PC-3 (cell line): Measurements from ENCODE around the gene CAMSAP1. TPM values are rescaled to one million over a fixed set of nuclear protein-coding genes. Genes with fewer than 3 reads are reported as not detected.

Experiments used
- ATAC-seq: fragments of 200-7000 bp; cut with Tn5 transposase; 2 replicates; pipeline ENCODE4 v1.9.1; 2020; ENCODE audit warnings: mild to moderate bottlenecking, moderate library complexity
- BruUV-seq: library from RNA; stranded (reverse); fragments of 400-500 nt; replicated peaks from 2 replicates; lab custom pipeline; 2021; lab: Mats Ljungman, UMichigan
- CTCF ChIA-PET: fragments of 300-600 bp; sonication (Branson Sonifier 250); formaldehyde crosslinking; loops from one replicate; lab custom pipeline; 2022; ENCODE audit warnings: antibody characterized with exemption; lab: Charles Lee
- POLR2A ChIA-PET: fragments of 300-600 bp; sonication (Branson Sonifier 250); formaldehyde crosslinking; loops from one replicate; lab custom pipeline; 2022; ENCODE audit warnings: antibody characterized with exemption; ENCODE audit not compliant: unreplicated experiment; lab: Charles Lee
- DNase-seq: peaks from one replicate; pipeline ENCODE4 v3.0.0-alpha.2; 2015
- H2AFZ ChIP-seq: fragments of 300-600 bp; sonication (generic); 2 replicates; pipeline ENCODE4 v1.6.0; 2016; ENCODE audit warnings: antibody characterized with exemption, low read length
- H3F3A ChIP-seq: fragments of 300-600 bp; sonication (generic); one replicate; pipeline ENCODE4 v1.6.0; 2017; ENCODE audit warnings: antibody characterized with exemption, low read length, control low read depth, mild to moderate bottlenecking; ENCODE audit not compliant: unreplicated experiment
- H3K27ac ChIP-seq: fragments of 300-600 bp; sonication (generic); 2 replicates; pipeline ENCODE4 v1.5.1; 2016; ENCODE audit warnings: mild to moderate bottlenecking, low read length
- H3K27me3 ChIP-seq: fragments of 300-600 bp; sonication (generic); 2 replicates; pipeline ENCODE4 v1.6.1; 2016; ENCODE audit warnings: low read length, mixed read lengths
- H3K36me3 ChIP-seq: fragments of 300-600 bp; sonication (generic); 2 replicates; pipeline ENCODE4 v1.6.1; 2016; ENCODE audit warnings: low read depth, mixed run types, low read length, mixed read lengths
- H3K4me1 ChIP-seq: fragments of 300-600 bp; sonication (generic); 2 replicates; pipeline ENCODE4 v1.5.1; 2016; ENCODE audit warnings: low read length; ENCODE audit not compliant: insufficient read depth
- H3K4me2 ChIP-seq: fragments of 300-600 bp; sonication (generic); 2 replicates; pipeline ENCODE4 v1.6.0; 2016; ENCODE audit warnings: low read length
- H3K4me3 ChIP-seq: fragments of 300-600 bp; sonication (generic); 2 replicates; pipeline ENCODE4 v1.5.1; 2016; ENCODE audit warnings: mild to moderate bottlenecking, low read length, mixed read lengths
- H3K79me2 ChIP-seq: fragments of 300-600 bp; sonication (generic); 2 replicates; pipeline ENCODE4 v1.6.1; 2017; ENCODE audit warnings: low read length, mixed read lengths
- H3K9ac ChIP-seq: fragments of 300-600 bp; sonication (generic); 2 replicates; pipeline ENCODE4 v1.6.0; 2016; ENCODE audit warnings: mild to moderate bottlenecking, low read length
- H3K9me2 ChIP-seq: fragments of 300-600 bp; sonication (generic); replicated peaks from 2 replicates; pipeline ENCODE4 v1.6.1; 2016; ENCODE audit warnings: mixed run types, low read length, mixed read lengths
- H3K9me3 ChIP-seq: fragments of 300-600 bp; sonication (generic); 2 replicates; pipeline ENCODE4 v1.6.1; 2016; ENCODE audit warnings: low read length, mixed read lengths
- H4K20me1 ChIP-seq: fragments of 300-600 bp; sonication (generic); 2 replicates; pipeline ENCODE4 v1.6.1; 2016; ENCODE audit warnings: low read length, mixed read lengths
- CTCF ChIP-seq: fragments of 300-600 bp; sonication (generic); conservative IDR thresholded peaks from 2 replicates; pipeline ENCODE4 v1.5.1; 2017; ENCODE audit warnings: antibody characterized with exemption, low read depth, mild to moderate bottlenecking, low read length
- EZH2 ChIP-seq: fragments of 300-600 bp; sonication (generic); IDR thresholded peaks from one replicate; pipeline ENCODE4 v1.6.1; 2017; ENCODE audit warnings: antibody characterized with exemption, mild to moderate bottlenecking, low read length; ENCODE audit not compliant: unreplicated experiment
- EZH2phosphoT487 ChIP-seq: fragments of 300-600 bp; sonication (generic); IDR thresholded peaks from 2 replicates; pipeline ENCODE4 v1.6.1; 2018; ENCODE audit warnings: mild to moderate bottlenecking, antibody characterized with exemption, low read length, borderline replicate concordance
- intact Hi-C: fragments of 100-400 bp; cut with micrococcal nuclease; formaldehyde crosslinking; loops from 2 replicates; pipeline ENCODE4 v1.9.0; 2023
- total RNA-seq: library from RNA; depleted of rRNA; stranded (reverse); fragments of >200 nt; gene quantifications from 2 replicates; pipeline ENCODE4 v1.2.3, GENCODE V29; 2014

The CAMSAP1 gene
- total RNA-seq, 1 experiment from 2014 or later, result 16.4 TPM

GRCh38 chr9:135818718-135819475 lies 88.4 kb downstream of the CAMSAP1 start:
- intact Hi-C loops, result no loop called here

GRCh38 chr9:135817951-135818717 lies 89.2 kb downstream of the CAMSAP1 start:
- ChIA-PET POLR2A (no interaction called here), CTCF (no interaction called here)
- Histone ChIP-seq H3F3A (no peaks in the 10 kb centered on the region), H3K4me1 (no peaks in the 10 kb centered on the region), H3K9me3 (no peaks in the 10 kb centered on the region), H3K4me3 (no peak overlapping the region), H3K36me3 (peaks cover 3% of the 10 kb centered on the region; the same call in 1 of the 2 replicates), H3K9me2 (no peaks in the 10 kb centered on the region), H3K27ac (no peak overlapping the region), H3K4me2 (no peak overlapping the region), H3K9ac (no peak overlapping the region), H3K27me3 (no peaks in the 10 kb centered on the region), H4K20me1 (no peaks in the 10 kb centered on the region), H2AFZ (no peak overlapping the region), H3K79me2 (no peaks in the 10 kb centered on the region)
- no peak for TF ChIP-seq EZH2phosphoT487
- TF ChIP-seq EZH2, result no peak
- no peak for TF ChIP-seq CTCF
- ATAC-seq, result no peak
- intact Hi-C loops, result no loop called here
- no TSS peak for BruUV-seq
- DNase-seq, result no peak

More at GRCh38 chr9:135818718-135819475, 88.4 kb downstream of the CAMSAP1 start:
- Histone ChIP-seq H3K27me3 (no peaks in the 10 kb centered on the region), H3K4me2 (no peak overlapping the region), H3F3A (no peaks in the 10 kb centered on the region), H3K4me1 (no peaks in the 10 kb centered on the region), H3K9me3 (no peaks in the 10 kb centered on the region), H3K36me3 (peaks cover 7% of the 10 kb centered on the region; the same call in 1 of the 2 replicates), H2AFZ (no peak overlapping the region), H3K9ac (no peak overlapping the region), H3K4me3 (no peak overlapping the region), H4K20me1 (no peaks in the 10 kb centered on the region), H3K27ac (no peak overlapping the region), H3K9me2 (no peaks in the 10 kb centered on the region), H3K79me2 (no peaks in the 10 kb centered on the region)
- ChIA-PET POLR2A (no interaction called here), CTCF (no interaction called here)
- no peak for ATAC-seq
- BruUV-seq, result no TSS peak
- no peak for DNase-seq
- TF ChIP-seq EZH2 (no peak), CTCF (no peak), EZH2phosphoT487 (no peak)

DNA sequence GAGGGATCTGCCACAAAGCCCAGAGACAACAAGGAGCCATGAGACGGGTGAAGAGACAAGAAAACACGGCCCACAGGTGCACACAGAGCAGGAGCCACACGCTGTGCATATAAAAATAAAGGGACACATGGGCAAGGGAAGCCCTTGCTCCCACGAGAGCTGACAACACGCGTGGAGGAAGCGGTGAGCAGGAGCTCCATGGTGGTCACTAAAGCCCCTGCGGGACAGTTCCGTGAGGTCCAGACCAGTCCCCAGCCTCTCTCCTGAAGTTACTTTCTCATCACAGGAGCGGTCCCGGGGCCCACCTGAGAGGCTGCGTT lies 90.7 kb downstream of the CAMSAP1 start:
- no peaks in the 10 kb centered on the region for H3K9me2 ChIP-seq
- no peaks in the 10 kb centered on the region for H3F3A ChIP-seq
- H3K9me3 ChIP-seq, result no peaks in the 10 kb centered on the region
- CTCF ChIA-PET, result no interaction called here
- DNase-seq (no peak), ATAC-seq (no peak)
- H3K9ac ChIP-seq, result no peak overlapping the region
- no peaks in the 10 kb centered on the region for H3K27me3 ChIP-seq
- intact Hi-C loops, result no loop called here
- BruUV-seq, result no TSS peak
- H3K36me3 ChIP-seq, result no peaks in the 10 kb centered on the region; the same call in 1 of the 2 replicates
- H3K4me3 ChIP-seq, result no peak overlapping the region
- no peaks in the 10 kb centered on the region for H3K4me1 ChIP-seq
- no peak overlapping the region for H2AFZ ChIP-seq
- H3K79me2 ChIP-seq, result no peaks in the 10 kb centered on the region
- TF ChIP-seq CTCF, result no peak
- no peak for TF ChIP-seq EZH2
- no peak for TF ChIP-seq EZH2phosphoT487
- no peaks in the 10 kb centered on the region for H4K20me1 ChIP-seq
- H3K4me2 ChIP-seq, result no peak overlapping the region
- POLR2A ChIA-PET, result no interaction called here
- H3K27ac ChIP-seq, result no peak overlapping the region
